Activated CD4-positive, CD25-positive, alpha-beta regulatory T cell treated with anti-CD3 and anti-CD28 coated beads, Interleukin-2, amount 50 U/mL, for 24 hours (primary cell): ENCODE data around the gene MYLK2.
"Not testable (repeated sequence)": the region's sequence is repeated elsewhere in the genome, so short reads cannot be mapped to it uniquely, and the experiment has no call there.

Source experiments
- ATAC-seq, 2 donors: fragments of 150-1000 bp; cut with Tn5 transposase; one replicate each; pipeline ENCODE4 v1.10.0; 2021; ENCODE audit warnings: mild to moderate bottlenecking in 1 of 2, moderate library complexity in 1 of 2

The MYLK2 gene

GRCh38 chr20:31819083-31819784 lies at the start of gene MYLK2:
Gene MYLK2, plus strand, starts transcription at chr20:31819356. Its CDS starts 225 bp downstream, at chr20:31819581.
- ATAC-seq: no peak

DNA sequence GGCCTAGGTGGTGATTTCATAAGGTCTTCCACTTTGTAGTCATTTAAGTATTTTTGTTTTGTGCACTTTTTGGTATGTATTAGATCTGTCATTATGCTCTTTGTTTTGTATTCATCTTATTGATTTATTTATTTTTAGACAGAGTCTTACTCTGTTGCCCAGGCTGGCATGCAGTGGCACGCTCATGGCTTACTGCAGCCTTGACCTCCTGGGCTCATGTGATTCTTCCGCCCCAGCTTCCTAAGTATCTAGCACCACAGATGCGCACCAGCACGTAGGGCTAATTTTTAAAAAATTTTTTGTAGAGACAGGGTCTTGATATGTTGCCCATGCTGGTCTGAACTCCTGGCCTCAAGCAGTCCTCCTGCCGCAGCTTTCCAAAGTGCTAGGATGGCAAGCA lies 49.5 kb upstream of the MYLK2 start:
- no peak for ATAC-seq

DNA sequence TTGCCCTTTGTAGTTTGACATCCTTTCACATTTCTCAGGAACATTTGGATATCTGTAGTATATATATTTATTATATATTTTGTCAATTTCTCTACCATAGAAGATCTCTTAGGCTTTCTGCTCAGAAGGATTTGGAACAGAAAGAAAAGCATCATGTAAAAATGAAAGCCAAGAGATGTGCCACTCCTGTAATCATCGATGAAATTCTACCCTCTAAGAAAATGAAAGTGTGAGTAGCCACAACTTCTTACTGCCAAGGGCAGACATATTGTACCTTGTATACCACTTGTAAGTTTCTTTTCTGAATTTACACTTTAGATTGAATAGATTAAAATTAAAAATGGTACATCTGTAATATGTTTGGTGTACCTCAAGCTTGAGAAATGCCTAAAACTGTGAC lies 48.9 kb upstream of the MYLK2 start:
- peak in 1 of 2 donors; percentile 63 for ATAC-seq

DNA sequence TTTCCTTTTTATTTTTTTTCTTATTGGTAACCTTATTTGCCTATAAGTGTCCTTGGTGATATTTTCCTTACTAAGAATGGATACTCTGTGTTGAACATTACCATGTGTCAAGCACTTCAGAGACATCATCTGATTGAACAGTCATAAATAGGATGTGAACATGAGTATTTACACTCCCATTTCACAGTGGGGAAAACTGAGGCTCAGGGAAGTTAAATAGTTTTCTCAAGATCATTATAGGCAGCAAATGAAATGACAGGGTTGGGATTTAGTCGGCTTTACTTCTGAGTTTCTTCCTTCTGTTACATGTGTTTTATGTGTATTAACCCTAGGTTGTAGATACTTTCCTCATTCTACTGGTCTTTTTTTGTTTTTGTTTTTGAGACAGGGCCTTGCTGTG lies 44.7 kb upstream of the MYLK2 start:
- ATAC-seq: no peak

DNA sequence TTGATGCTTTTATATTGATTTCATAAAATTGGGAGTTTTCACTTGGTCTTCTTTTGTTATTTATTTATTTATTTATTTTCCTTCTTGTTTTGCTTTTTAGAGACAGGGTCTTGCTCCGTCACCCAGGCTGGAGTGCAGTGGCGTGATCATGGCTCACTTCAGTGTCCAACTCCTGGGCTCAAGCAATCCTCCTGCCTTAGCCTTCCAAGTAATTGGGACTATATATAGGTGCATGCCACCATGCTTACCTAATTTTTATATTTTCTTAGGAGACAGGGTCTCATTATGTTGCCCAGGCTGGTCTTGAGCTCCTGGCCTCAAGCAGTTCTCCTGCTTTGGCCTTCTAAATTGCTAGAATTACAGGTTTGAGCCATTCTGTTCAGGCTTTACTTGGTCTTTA lies 38.3 kb upstream of the MYLK2 start:
- ATAC-seq: no peak

DNA sequence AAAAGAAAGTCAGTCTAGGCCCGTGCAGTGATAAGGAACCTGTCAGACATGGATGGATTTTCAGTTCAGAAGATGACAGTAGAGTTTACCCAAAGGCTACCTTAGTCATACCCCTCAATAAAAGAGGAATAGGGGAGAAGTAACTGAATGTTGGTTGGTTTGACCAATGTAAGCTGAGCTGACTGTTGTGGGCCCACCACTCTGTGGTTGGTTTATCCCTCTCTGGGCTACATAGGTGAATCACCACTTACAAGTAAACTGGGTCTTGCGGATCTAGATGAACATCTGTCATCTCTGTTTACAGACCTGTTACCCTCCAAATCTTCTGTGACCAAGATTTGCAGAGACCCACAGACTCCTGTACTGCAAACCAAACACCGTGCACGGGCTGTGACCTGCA lies 37.2 kb upstream of the MYLK2 start:
- ATAC-seq: no peak

DNA sequence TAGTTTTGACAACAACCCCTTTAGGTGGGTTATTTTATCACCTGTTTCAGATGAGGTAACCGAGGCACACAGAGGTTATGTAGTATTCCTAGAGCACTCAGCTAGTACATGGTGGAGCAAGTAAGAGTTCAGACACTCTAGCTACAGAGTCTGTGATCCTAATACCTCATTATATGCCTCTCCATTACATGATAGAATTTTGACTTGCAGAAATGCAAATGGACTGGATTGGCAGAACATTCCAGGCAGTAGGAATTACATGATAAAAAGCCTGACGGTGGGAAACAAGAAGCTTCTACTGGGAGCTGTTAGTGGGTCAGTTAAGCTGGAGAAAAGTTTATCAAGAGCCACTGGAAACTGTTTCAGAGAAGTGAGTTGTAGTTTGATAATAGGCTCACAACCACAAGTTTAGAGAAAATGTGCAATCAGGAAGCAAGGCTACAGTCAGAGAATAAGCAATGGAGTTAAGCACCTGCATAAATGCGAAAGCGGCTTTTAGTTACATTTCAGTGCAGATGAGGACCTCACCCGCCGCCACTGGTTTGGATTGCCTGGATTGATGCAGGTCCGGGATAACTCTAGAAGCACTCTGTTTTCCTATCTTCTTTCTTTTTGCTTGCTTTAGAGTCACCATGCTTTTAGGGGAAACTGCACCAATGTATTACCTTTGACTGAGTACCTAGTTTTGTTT lies 34.7 kb upstream of the MYLK2 start:
- ATAC-seq: no peak

DNA sequence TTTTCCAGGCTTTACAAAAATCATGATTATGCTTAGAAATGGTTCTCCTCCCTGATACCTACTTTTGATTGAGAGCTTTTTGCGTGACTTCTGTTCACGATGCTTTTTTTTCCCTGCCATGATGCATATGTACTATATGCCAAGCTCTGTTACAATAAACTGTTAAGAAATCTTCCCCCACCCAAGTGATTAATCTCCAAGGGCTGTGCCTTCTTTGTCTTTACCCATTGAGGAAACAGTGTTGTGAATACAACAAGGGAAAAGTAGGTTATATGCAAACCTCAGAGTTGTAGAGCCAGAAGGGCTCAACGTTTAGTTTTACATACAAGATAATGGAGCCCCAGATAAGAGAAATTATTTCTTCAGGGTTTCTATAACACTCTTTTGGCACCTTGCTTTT lies 34.1 kb upstream of the MYLK2 start:
- no peak for ATAC-seq

DNA sequence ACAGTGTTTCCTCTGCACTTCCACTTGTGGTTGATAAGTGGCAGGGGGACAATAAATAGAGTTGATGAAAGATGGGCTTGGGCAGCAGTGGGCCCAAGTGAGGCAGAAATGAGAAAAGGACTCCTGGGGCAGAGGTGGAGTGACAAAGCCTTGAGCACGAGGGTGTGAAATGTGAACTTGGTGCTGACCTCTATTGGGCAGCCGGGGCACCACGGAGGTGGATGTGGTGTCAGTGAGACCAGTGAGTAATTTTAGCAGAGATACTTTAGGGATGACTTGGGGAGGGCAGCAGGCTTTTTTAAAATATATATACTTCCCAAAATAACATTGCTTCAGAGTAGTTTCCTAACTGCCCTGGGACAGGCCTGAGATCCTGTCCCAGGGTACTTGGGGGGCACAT lies 30.6 kb upstream of the MYLK2 start:
- no peak for ATAC-seq

GRCh38 chr20:31790401-31790800 lies 28.8 kb upstream of the MYLK2 start:
- no peak for ATAC-seq

DNA sequence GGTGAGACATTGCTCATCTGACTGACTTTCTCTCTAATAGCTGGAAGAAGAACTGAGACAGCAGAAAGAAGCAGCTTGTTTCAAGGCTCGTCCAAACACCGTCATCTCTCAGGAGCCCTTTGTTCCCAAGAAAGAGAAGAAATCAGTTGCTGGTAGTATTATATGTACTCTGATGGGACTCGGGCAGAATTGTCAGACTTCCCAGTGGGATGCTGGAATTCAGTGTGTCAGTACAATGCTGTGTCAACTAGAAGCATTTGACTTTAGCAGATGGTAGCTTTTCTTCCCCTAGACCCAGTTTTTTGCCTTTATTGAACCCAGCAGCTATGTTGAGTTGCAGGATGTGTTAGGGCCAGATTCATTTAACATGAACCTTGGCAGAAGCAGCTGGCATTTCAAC lies 21.8 kb upstream of the MYLK2 start:
- no peak for ATAC-seq

GRCh38 chr20:31801508-31801907 lies 17.6 kb upstream of the MYLK2 start:
- no peak for ATAC-seq

GRCh38 chr20:31803552-31804291 lies 15.4 kb upstream of the MYLK2 start:
- ATAC-seq: no peak

- no peak for ATAC-seq
Observed at GRCh38 chr20:31806564-31807355, 12.4 kb upstream of the MYLK2 start.

GRCh38 chr20:31808481-31808880 lies 10.7 kb upstream of the MYLK2 start:
- ATAC-seq: no peak

GRCh38 chr20:31809661-31810060 lies 9.5 kb upstream of the MYLK2 start:
- ATAC-seq: no peak

DNA sequence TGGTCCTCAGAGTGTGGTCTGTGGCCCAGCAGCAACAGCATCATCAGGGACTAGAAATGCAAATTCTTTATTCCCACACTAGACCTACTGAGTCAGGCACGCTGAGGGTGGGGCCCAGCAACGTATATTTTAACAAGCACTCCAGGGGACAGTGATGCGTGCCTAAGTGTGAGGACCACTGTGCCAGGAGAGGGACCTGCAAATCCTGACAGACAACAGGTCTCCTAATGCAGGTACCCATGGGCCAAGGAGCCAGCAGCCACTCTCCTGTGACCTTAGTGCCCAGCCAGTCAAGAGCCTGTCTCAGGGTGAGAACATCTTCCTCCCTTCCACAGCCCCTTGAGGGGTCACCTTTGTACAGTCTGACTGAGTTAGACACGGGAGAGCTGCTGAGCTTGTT lies 8.0 kb upstream of the MYLK2 start:
- no peak for ATAC-seq

DNA sequence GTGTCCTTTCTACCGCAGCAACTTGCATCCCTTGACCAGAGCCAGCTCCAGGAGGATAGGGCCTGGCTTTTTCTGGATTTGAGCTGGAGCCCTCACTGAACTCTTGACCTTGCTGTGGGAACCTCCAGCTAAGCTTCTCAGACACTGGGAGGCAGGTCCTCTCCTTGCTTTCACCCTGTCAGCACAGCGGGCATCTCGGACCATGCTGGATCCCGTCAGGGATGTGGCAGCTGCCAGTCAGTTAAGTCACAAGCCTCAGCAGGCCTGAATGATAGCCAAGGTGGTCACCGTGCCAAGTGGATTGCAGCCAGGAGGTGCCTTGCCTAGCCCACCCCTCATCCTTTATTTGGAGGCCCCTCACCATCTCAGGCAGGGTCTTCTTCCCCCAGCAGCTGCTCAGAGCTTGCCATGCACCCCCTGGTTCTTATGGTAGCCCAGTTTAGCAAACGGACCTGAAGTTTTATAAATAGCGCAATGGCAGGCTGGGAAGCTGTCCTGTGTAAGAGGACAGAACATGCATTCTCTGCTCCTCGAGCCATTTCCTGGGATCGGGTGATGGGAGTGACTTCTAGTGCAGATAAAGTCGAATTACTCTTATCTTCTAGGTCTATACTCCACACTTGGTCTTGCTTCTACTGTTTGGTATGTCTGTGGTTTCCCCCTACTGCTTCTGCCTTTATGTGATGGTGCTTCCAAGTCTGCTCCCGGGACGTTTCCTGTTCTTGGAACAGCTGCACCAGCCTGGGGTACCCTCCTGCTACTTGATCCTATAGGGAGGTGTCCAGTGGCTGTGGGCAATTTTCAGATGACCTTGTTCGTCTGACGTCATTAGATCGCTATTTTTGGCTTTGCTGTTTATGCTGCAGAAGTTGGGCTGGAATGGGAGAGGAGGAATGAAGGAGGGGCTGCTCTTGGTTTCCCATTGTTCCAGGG lies 7.1 kb upstream of the MYLK2 start:
- no peak for ATAC-seq

DNA sequence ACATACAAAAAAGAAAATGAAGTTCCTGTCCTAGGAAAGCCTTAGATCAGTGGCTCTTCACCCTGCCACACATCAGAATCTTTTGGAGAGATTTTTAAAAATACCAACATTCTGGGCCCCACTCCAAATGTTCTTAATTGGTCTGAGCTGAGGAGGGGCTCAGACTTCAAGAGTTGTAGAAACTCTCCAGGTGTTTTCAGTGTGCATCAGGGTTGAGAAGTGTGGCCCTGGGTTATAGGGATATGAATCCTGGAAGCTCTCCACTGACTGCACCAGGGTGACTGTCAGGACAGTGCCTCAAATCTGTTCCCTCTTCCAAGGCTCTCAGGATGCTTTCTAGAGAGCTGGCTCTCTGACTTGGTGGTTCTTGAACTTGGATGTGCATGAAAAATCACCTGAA lies 5.5 kb upstream of the MYLK2 start:
- ATAC-seq: no peak

DNA sequence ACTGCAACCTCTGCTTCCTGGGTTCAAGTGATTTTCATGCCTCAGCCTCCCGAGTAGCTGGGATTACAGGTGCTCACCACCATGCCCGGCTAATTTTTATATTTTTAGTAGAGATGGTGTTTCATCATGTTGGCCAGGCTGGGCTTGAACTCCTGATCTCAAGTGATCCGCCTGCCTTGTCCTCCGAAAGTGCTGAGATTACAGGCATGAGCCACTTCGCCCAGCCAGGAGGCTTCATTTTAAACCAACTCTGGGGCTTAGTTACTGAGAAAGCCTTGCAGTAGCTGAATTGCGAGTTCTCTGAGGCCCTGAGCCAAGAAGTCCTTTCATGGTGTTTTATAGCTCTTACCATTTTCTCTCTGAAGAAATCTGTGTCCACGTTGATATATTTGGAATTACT lies 5.0 kb upstream of the MYLK2 start:
- ATAC-seq: not testable (repeated sequence)

GRCh38 chr20:31815408-31816188 lies 3.6 kb upstream of the MYLK2 start:
- no peak for ATAC-seq
